HG03066 (cell line): ENCODE data around the gene BCS1L.

Source experiments
- ATAC-seq: cut with Tn5 transposase; IDR thresholded peaks from one replicate; pipeline ENCODE4 v1.9.1; 2021; ENCODE audit warnings: low read depth; ENCODE audit not compliant: unreplicated experiment

The BCS1L gene, protein sequence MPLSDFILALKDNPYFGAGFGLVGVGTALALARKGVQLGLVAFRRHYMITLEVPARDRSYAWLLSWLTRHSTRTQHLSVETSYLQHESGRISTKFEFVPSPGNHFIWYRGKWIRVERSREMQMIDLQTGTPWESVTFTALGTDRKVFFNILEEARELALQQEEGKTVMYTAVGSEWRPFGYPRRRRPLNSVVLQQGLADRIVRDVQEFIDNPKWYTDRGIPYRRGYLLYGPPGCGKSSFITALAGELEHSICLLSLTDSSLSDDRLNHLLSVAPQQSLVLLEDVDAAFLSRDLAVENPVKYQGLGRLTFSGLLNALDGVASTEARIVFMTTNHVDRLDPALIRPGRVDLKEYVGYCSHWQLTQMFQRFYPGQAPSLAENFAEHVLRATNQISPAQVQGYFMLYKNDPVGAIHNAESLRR

DNA sequence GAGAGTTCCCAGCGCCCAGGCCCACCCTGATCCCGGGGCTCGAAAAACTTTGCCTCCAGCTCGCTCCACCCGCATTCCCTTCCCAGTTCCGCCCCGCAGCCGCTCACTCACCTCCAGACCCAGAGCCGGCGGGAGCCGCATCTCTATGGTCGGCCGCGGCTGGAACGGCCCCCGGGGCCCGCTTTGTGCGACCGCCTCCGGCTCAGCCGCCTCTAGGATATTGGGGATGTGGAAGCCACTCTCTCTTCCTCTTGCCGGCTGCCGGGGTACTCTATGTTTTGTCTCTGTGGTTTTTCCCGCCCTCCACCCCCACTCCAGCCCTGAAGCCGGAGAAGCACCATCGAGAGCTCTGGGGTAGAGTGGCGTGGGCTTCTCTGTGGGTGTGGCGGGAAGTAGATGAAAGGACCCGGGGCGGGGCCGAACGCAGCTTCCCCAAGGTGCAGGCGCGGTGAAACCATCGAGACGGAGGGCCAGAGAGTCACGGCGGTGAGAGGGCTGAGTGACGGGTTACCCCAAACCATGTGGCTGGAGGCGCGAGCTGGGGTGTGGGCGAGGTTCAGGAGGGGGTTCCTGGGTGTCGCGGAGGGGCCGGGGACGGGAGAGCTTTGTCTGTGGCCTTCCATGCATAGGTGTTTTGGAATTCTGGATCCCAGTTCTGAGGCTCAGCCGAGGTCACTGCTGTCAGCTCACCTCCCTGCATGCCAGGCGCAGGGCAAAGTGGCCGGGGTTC, at the start of gene BCS1L, which contains the start of gene ZNF142:
Gene BCS1L (plus strand): TSS at position 426 of the 730 bp plus-strand sequence. CDS start 1,305 bp downstream, outside the sequence.
Gene ZNF142 (minus strand): TSS at position 366 of the 730 bp plus-strand sequence. CDS start 3,194 bp downstream, outside the sequence.
- peak; percentile 96 for ATAC-seq

DNA sequence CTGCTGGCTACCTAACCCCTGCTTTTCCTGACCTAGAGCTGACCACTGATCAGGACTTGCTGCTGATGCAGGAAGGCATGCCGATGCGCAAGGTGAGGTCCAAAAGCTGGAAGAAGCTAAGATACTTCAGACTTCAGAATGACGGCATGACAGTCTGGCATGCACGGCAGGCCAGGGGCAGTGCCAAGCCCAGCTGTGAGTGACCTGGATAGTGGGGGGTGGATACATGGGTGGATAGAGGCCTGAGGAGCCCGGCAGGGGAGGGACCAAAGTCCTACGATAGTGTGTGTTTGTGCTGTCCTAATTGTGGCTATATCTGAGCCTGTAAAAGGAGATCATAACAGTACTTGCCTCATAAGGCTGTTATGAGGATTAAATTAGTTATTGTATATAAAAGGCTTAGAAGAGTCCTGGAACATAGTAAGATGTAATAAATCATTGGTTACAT, 43.6 kb upstream of the BCS1L start:
- ATAC-seq = no peak

DNA sequence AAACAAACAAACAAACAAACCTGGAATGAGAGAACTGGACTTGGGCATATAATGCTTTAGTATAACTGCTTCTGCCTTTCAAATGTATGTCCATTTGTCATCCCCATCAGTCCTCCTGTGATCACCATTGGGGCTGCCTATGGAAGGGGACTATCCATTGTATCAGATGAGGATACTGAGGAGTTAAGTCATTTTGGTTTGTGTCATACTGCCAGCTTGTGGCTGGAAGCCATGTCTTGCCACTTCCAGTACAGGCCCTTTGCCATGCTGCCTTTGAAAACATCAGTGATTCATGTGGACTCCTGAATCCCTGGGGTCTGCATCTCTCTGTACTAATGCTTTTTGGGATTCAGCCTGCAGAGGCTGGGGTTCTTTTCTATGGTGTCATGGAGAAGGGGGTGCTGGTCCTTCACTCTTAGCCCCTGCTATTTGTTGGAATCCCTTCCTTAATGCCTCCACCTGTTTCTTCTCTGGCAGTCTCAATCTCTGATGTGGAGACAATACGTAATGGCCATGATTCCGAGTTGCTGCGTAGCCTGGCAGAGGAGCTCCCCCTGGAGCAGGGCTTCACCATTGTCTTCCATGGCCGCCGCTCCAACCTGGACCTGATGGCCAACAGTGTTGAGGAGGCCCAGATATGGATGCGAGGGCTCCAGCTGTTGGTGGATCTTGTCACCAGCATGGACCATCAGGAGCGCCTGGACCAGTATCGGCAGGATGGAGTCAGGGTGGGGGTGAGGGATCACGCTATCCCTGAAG, 41.2 kb upstream of the BCS1L start:
- ATAC-seq = no peak

DNA sequence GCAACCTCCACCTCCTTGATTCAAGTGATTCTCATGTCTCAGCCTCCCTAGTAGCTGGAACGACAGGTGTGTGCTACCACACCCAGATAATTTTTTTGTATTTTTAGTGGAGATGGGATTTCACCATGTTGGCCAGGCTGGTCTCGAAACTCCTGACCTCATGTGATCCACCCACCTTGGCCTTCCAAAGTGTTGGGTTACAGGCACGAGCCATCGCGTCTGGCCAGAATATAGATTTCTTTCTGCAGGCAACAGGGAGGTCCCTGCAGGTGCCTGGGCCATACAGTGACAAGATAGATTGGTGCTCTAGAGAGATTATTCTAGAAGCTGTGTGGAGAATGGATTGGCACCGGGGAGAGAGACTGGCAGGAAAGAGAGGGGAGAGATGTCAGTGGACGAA, 38.5 kb upstream of the BCS1L start:
- no peak for ATAC-seq

DNA sequence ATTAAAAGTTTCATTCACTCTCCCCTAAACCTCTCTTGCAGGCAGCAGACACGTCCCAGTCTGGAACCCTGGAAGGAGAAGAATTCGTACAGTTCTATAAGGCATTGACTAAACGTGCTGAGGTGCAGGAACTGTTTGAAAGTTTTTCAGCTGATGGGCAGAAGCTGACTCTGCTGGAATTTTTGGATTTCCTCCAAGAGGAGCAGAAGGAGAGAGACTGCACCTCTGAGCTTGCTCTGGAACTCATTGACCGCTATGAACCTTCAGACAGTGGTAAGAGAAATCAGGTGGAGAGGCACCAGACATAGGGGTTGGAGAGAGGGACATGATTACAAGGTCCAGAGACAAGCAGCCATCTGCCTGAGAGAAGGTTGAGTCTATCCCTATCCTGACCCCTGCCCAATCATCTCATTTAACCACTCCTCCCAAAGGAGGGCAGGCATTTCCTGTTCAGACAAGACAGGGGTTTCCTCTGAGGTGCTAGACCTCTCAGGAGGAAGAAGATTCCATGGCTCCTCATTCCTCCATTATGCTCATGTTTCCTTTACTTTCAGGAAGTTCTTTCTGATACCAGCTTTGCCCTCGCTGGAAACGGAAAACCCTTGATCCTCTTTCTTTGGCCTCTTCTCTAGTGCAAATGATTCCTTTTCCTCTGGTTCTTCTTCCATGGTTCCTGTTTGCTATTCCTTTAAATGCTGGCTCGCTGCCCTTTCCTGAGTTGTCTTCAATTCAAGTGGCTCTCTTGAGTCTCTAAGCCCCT, 36.7 kb upstream of the BCS1L start:
- no peak for ATAC-seq

DNA sequence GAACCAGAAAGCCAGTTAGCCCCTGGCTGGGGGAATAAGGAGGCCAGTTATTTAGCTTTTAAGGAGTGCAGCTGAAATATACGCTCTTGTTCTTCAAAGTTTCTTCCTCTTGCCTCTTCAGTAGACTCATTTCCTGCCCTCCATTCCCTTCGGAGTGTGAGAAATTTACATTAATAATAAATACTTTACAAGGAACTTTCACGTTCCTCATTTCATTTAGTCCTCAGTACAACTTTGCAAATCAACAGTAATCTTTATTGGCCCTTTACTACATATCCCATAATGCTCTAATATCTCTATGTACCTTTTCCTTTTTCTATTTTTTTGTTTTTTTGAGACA, 36.1 kb upstream of the BCS1L start:
- ATAC-seq = no peak

DNA sequence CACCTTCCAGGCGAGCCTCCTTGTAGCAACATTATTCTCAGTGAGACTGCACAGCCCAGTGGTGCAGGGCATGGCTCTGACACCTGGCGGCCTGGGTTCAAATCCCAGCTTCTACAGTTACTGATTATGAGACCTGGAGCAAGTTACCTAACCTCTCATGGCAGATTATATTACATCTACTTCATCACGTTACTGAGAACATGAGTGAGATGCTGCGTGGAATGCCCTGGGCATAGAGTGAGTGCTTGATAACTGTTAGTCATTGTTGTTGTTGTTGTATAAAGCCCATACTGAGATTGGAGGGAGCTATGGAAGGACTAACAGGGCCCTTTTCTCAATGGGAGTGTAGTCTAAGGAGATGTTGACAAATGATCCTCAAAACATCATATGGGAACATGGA, 33.1 kb upstream of the BCS1L start:
- no peak for ATAC-seq

DNA sequence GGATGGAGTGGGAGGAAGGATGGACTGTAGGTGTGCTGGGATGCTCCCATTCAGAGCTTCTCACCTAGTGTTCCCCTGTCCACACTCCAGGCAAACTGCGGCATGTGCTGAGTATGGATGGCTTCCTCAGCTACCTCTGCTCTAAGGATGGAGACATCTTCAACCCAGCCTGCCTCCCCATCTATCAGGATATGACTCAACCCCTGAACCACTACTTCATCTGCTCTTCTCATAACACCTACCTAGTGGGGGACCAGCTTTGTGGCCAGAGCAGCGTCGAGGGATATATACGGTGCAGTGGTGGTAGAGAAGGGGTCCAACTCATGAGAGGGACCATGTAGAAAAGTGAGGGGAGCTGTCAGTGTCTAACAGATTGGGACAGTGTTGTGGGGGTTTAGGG, 31.5 kb upstream of the BCS1L start:
- ATAC-seq = no peak

DNA sequence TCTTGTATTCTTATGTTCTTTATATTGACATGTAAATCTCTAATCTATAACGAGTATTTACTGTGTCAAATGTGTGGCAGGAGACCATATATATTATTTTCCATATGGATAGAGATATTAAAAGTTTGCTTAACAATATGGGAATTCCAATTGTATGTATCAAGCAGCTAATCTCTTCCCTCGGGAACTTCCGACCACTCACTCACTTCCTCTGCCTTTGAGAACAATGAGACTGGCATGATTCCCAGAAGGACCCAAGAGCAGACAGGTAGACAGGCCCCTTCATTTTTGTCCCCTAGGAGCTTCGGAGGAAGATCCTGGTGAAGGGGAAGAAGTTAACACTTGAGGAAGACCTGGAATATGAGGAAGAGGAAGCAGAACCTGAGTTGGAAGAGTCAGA, 27.6 kb upstream of the BCS1L start:
- ATAC-seq = no peak

DNA sequence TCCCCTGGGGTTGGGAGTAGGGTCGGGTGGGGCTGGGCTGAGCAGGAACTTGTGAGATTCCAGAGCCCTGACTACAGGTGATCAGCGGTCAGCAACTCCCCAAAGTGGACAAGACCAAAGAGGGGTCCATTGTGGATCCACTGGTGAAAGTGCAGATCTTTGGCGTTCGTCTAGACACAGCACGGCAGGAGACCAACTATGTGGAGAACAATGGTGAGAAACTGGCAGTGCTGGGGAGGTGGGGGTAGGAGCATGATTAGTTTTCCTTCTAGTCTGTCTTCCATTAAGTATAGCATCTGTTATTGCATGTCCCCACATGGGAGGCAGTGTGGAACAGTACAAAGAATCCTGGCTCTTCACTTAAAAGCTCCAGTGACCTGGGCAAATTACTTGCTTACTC, 23.8 kb upstream of the BCS1L start:
- ATAC-seq = no peak

DNA sequence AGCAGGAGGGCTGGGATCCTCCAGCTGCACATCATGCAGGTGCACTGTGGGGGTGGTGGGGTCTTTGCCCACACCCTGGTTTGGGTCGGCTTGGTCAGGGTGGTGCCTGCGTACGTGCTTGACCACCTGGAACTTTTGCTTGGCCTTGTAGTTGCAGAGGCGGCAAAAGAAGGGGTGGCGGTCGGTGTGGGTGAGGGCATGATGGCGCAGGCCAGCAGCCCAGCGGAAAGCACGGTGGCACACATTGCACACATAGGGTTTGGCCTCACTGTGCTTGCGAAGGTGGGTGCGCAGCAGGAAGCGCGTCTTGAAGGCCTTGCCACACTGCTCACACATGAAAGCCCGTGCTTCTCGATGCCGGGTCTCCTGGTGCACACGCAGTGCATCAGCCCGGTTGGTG, 21.1 kb upstream of the BCS1L start:
- ATAC-seq = no peak

DNA sequence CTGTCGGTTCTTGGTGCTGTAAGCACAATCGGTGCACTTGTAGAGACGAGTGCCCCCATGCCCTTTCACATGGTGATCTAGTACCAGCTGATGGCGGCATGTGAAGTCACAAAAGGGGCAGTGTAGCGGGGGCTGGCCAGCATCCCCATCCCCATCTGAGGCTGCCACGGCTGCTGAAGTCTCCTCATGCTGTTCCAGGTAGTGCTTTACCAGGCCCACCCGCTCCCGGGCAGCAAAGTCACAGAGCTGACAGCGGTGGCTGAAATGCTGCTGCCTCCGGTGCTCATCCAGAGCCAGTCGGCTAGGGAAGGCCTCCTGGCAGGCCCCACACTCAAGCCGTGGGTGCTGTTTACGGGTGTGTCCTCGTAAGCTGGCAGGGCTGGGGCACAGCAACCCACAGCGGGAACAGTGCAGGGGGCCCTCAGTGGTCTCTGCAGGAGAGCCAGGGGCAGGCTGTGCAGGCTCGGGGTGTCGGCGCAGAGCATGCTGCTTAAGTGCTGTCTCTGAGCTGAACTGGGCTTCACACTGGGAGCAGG, 17.3 kb upstream of the BCS1L start:
- no peak for ATAC-seq

DNA sequence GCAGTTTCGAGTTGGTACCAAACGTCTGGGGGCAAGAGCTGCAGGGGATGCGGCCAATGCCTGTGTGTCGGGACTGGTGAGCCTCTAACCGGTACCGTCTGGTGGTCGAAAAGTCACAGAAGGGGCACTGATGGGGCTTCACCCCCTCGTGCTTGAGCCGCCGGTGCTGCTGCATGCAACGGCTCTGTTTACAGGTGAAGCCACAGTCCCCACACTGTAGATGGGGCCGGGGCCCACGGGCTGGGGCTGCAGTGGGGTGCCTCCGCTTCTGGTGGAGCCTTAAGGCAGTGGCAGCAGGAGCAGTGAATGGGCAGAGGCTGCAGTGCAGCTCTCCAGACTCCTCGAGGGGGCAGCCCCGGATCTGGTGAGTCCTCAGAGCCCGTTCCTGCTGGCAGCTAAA, 16.7 kb upstream of the BCS1L start:
- no peak for ATAC-seq

DNA sequence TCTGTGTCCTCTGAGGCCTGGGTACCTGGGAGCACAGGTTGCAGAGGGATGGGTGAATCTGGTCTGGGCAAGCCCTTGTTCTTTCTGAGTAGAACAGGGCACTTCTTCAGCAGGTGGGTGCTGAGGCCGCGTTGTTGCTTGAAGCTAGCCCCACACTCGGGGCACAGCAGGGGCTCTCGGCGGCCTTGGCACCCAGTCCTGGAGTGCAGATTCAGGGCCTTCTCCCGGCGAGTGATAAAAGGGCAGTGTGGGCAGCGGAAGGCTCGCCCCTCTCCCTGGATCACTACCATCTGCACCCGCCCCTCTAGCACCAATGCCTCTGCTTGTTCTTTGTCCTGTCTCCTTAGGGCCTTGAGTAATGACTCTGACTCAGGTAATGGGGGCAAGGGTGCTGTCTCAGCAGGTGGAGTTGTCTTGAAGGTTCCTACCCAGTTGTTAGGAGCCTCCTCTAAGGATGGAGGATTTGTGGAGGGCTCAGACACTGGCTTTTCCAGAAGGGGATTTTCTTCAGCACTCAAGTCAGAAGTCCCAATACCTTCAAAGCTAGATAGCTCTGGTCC, 15.7 kb upstream of the BCS1L start:
- no peak for ATAC-seq

DNA sequence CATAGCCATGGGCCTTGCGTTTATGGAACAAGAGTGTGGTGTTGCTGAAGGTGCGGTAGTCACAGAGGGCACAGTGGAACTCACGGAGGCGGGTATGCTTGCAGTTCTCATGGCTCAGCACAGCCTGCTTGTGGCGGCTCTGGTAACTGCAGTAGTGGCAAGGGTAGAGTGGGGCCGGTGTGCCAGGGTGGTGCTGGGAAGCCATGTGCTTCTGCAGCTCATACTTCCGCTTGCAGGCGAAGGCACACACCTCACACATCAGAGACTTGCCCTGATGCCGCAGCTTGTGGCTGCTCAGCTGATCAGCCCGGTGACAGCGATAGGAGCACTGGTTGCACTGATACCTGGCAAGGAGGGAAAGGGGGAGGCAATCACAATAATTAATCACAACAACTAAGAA, 14.8 kb upstream of the BCS1L start:
- ATAC-seq = no peak

DNA sequence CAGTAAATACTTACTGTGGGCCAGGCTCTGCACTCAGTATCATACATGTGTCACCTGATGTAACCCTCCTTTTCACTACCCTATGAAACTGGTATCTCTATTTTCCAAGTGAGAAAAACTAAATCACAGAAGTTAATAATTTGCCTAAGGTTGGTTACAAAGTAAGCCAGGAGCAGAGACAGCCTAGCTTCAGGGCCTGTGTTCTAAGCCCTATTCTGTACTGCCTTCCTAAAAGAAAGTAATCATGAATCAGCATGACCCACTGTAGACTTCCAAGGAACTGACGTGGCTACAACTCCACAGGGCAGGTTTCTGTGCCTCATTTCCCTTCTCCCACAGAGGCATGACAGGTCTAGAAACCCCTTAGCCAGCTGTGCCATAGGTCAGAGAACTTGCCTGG, 14.4 kb upstream of the BCS1L start:
- no peak for ATAC-seq

DNA sequence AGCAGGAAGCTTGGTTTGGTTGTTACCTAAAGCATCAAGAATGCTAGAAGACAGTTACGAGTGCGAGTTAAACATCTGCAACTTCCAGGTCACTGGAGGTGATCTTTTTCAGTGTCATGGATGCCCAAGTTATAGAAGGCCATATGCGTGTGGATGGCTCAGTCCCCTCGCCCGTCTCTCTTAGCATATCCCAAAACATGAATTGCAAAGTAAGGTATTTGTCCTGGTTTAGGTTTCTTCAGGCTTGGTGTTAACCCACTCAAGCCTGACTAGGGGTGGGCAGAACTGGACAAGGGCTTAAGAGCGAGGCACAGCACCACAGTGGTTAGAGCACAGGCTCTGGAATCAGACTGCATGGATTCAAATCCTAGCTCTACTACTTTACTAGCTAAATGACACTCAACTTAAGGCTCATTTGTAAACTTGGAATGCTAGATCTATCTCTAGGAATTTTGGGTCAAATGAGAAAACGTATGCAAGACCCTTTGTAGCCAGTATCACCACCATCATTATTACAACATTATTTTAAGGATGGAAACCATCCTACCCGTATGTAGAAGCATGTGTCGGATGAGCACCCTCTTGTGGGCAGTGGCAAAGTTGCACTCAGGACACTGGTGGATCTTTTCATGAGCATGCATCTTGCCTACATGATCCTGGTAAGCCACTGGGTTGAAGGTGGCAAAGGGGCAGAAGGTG, 11.2 kb upstream of the BCS1L start:
- no peak for ATAC-seq

DNA sequence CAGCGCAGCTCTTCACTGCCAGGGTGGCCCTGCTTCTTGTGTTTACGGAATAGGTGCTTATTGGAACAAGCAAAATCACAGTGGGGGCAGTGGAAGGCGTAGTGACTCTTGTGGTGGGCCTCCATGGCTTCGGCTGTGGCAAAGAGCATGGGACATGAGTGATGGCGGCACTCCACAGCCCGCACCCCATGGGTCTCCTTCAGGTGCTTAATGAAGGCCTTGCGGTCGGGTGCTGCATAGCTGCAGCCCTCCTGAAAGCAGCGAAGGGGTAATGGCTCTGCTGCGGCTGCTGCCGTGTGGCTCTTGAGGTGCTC, 10.7 kb upstream of the BCS1L start:
- ATAC-seq = no peak

DNA sequence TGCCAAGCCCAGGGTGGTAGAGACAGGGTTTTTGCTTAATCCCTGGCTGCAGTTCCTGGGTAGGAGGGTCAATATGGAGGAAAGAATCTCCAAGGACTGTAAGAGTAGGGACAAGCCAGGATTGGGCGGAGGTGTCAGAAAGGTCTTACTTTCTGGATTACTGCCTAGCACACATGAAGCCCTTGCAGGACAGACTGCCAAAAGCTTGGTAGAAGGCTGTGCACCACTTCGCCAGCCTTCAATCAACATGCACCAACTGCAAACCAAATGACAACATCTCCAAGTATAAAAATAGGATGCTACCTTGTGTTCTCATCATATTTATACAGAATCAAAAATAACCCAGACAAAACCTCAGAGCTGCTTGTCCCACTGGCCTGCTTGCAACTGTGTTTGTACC, 3.7 kb upstream of the BCS1L start:
- no peak for ATAC-seq
